Duodenal mucosa (tissue), 2 donors: ENCODE data around the gene SLC22A31.

ENCODE experiments used
- H3K27ac ChIP-seq: one replicate; pipeline ENCODE4 v1.7.0; 2013; ENCODE audit warnings: low read depth, low read length
- H3K27me3 ChIP-seq, 2 donors: one replicate each; pipeline ENCODE4 v1.7.0; 2013; ENCODE audit warnings: low read length in 2 of 2, control low read depth in 1 of 2; ENCODE audit not compliant: insufficient read depth in 2 of 2, control insufficient read depth in 1 of 2
- H3K36me3 ChIP-seq, 2 donors: one replicate each; pipeline ENCODE4 v1.7.0; 2013; ENCODE audit warnings: low read length in 2 of 2, control low read depth in 1 of 2; ENCODE audit not compliant: insufficient read depth in 2 of 2, control insufficient read depth in 1 of 2
- H3K4me1 ChIP-seq, 2 donors: one replicate each; pipeline ENCODE4 v1.7.0; 2013; ENCODE audit warnings: low read length in 2 of 2, control low read depth in 1 of 2; ENCODE audit not compliant: insufficient read depth in 2 of 2, control insufficient read depth in 1 of 2
- H3K4me3 ChIP-seq, 2 donors: one replicate each; pipeline ENCODE4 v1.7.0; 2013; ENCODE audit warnings: low read length in 2 of 2, low read depth in 1 of 2
- H3K9ac ChIP-seq, 2 donors: one replicate each; pipeline ENCODE4 v1.7.0; 2013; ENCODE audit warnings: low read length in 2 of 2, low read depth in 1 of 2
- H3K9me3 ChIP-seq, 2 donors: one replicate each; pipeline ENCODE4 v1.7.0; 2013; ENCODE audit warnings: low read length in 2 of 2, control low read depth in 1 of 2; ENCODE audit not compliant: control insufficient read depth in 1 of 2

Gene SLC22A31

DNA sequence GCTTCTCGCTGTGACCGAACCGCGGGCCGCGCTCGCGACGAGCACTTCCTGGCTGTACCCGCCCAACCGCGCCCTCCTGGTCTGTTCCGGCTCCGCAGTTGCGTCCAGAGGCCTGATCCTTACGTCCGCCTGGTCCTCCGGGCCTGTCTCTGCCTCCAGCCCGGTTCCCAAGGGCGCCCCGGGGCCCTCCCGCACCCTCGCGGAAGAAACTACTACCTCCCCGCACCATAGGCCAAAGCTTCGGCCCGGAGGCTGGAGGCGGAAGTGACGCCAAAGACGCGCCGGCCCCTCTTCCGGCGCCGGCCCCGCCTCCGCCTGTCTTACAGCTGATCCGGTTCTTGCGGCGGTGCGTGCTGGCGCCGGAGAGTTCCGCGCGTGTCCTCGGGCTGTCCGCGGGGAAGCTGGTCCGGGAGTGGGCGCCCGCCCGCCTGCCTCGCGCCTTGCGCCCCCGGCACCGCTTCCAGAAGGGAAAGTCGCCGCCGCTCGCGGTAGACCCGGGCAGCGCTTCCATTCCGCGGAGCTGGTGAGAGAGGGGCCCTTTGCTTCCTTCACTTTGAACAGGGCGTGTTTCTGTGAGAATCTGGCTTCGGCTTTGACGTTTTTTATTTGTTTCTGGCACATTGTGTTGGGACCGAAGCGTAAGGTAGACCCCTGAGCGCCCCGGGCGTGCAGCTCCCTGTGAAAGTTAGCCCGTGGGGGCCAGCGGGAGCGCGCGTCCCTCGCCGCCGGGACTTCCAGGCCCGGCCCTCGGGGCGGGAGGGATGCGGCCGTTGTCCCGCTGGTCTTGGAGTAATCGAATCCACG, 17.3 kb upstream of the SLC22A31 start, which contains the start of gene ZNF778:
Gene ZNF778 (plus strand): TSS at position 316 of the 804 bp plus-strand sequence. CDS start 3,425 bp downstream, outside the sequence.
- Histone ChIP-seq H3K9me3 (no peaks in the 10 kb centered on the region), H3K9ac (peak within 1 kb of the TSS; percentile 78 to 88), H3K27me3 (no peaks in the 10 kb centered on the region), H3K36me3 (peaks cover 13 to 22% of the 10 kb centered on the region in 2 donors), H3K27ac (peak within 1 kb of the TSS; percentile 97), H3K4me1 (peaks cover 7 to 14% of the 10 kb centered on the region in 2 donors), H3K4me3 (peak within 1 kb of the TSS; percentile 70 to 91)

DNA sequence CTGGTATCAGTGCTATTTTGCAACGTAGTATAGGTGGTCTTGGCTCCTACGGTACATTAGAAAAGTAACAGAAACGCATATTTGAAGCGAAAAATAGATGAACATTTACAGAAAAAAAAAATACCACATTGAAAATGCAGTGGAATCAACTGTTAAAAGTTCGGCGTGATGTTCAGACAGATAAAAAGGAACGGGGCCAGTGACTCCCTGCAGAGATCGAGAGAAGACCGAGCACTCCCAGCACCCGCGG, 16.7 kb upstream of the SLC22A31 start:
- no peaks in the 10 kb centered on the region for H3K27me3 ChIP-seq
- H3K36me3 ChIP-seq, result peaks cover 9 to 16% of the 10 kb centered on the region in 2 donors
- H3K9ac ChIP-seq, result peak overlapping the region; percentile 78 to 88
- H3K9me3 ChIP-seq, result no peaks in the 10 kb centered on the region
- H3K4me1 ChIP-seq, result peaks cover 7 to 14% of the 10 kb centered on the region in 2 donors
- H3K27ac ChIP-seq, result peak overlapping the region; percentile 97
- H3K4me3 ChIP-seq, result peak overlapping the region; percentile 70 to 91

DNA sequence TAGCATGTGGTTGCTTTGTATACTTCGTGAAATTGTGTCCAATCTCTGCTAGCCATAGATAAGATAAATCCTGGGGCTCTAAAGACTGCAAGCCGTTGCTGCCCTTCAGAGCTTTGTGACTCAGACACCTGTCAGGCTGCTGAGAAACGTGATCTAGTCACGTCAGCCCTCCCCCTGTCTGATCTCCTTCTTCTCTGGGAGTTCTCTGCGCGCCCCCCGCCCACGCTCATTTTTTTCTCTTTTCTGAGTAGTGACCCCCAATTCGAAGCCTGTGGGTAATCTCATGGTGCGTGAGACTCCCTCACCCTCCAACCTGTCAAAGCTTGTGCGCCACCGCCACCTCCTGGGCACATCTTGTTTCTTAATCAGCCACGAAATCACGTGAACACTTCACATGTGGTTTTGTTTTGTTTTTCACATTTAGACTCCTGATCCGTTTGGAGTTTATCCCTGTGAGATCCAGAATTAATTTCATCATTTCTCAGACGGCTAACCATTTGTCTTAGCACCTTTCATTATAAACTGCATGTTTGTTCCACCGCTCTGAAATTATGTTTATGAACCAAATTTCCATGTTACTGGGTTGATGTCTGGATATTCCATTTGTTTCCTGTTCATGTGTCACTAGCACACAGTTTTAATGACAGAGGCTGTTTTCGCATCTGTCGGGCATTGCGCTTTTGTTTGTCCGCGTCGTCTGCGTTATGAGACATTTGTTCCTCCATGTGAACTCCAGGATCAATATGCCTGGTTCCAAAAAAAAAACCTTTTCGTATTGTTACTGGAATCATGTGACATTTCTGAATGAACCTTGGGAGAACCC, 16.2 kb upstream of the SLC22A31 start:
- H3K4me1 ChIP-seq, result peaks cover 7 to 14% of the 10 kb centered on the region in 2 donors
- peak overlapping the region; percentile 70 to 91 for H3K4me3 ChIP-seq
- H3K27me3 ChIP-seq, result no peaks in the 10 kb centered on the region
- peak overlapping the region; percentile 78 to 88 for H3K9ac ChIP-seq
- no peaks in the 10 kb centered on the region for H3K9me3 ChIP-seq
- peaks cover 4 to 11% of the 10 kb centered on the region in 2 donors for H3K36me3 ChIP-seq
- H3K27ac ChIP-seq, result peak overlapping the region; percentile 97

DNA sequence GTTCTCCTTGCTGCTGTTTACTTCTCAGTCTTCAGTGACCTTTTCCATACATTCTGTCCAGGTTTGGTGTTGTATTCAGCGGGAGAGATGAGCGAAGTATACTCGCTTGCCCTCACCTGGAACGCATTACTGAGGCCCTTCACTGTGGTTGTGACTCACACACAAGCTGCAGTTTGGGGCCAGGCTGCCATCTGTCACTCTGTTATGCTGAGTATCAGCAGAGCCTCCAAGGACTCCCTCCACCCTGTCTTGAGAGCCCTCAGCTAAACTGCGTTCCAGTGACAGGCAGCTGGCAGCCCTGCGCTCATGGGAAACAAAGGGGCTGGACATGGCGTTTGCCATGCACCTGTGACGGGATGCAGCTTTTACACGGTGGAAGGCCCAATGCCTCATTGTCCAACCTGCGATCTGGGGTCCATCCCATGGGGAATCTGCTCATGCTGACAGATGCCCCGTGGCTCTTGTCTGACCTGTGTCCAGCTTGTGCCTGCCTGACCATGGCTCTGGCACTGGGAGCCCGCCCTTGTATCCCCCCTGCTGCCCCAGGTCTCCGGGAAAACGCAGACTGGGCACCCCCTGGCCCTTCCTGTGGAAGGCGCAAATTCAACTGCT, 10.7 kb upstream of the SLC22A31 start:
- Histone ChIP-seq H3K4me1 (no peaks in the 10 kb centered on the region), H3K36me3 (no peaks in the 10 kb centered on the region), H3K27me3 (no peaks in the 10 kb centered on the region), H3K27ac (no peak overlapping the region), H3K9me3 (no peaks in the 10 kb centered on the region), H3K4me3 (no peak overlapping the region), H3K9ac (no peak overlapping the region)

DNA sequence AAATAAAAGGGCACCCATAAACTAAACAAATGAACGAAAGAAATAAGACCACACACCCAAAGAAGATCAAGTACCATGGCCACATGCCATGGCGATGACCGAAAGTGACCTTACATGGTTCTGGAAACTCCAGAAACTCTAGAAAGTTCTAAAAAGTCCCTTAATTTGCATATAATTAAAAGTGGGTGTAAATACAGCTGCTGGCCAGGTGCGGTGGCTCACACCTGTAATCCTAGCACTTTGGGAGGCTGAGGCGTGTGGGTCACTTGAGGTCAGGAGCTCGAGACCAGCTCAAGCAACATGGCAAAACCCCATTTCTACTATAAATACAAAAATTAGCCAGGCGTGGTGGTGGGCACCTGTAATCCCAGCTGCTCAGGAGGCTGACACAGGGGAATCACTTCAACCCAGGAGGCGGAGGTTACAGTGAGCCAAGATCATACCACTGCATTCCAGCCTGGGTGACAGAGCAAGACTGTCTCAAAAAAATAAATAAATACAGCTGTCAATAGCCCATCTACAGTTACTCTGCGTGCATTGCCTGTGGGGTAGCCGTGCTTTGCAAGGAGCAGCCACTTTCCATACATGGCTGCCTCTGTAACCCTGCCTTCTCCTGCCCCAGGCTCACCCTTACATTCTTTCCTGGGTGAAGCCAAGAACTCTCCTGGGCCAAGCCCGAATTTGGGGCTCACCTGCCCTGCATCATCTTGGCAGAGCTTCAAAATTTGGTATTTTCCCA, 10.0 kb upstream of the SLC22A31 start:
- Histone ChIP-seq H3K36me3 (no peaks in the 10 kb centered on the region), H3K27ac (no peak overlapping the region), H3K9ac (no peak overlapping the region), H3K27me3 (no peaks in the 10 kb centered on the region), H3K4me1 (no peaks in the 10 kb centered on the region), H3K4me3 (no peak overlapping the region), H3K9me3 (no peaks in the 10 kb centered on the region)

DNA sequence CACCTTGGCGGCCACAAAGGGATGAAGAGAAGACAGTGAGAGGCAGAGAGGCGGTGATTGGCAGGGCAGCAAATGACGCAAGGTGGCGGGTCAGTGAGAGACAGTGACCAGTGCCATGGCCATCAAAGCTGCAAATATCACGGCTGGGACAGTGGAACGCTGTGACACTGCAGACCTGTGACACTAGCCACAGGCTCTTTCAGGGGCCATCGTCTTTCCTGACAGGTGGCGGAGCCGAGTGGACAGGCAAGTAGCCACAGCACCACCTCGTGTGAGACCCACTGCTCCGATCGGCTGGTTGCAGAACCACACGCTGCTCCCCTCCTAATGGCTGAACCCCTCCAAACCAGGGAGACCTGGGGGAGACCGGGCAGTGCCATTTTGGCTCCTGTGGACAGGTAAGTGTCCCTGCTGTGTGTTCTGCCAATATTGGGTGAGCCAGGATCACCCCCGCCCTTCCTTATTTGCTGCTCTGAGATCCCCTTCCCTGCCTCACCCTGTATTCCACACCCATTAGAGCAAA, 9.2 kb upstream of the SLC22A31 start:
- H3K9me3 ChIP-seq, result no peaks in the 10 kb centered on the region
- no peak overlapping the region for H3K9ac ChIP-seq
- H3K4me1 ChIP-seq, result no peaks in the 10 kb centered on the region
- H3K27ac ChIP-seq, result no peak overlapping the region
- H3K4me3 ChIP-seq, result no peak overlapping the region
- no peaks in the 10 kb centered on the region for H3K36me3 ChIP-seq
- no peaks in the 10 kb centered on the region for H3K27me3 ChIP-seq

DNA sequence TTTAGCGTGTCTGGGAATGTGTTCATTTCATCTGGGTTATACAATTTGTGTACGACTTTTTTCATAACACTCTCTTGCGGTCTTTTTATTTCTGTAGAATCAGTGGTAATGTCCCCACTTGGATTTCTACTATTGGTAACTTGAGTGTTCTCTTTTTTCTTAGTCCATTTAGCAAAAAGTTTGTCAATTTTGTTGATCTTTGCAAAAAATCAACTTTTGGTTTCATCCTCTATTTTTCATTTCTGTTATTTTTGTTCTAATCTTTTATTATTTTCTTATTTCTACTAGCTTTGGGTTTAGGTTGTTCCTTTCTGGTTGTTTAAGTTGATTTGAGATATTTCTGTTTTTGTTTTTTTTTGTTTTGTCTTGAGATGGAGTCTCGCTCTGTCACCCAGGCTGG, 7.7 kb upstream of the SLC22A31 start:
- H3K27ac ChIP-seq, result no peak overlapping the region

DNA sequence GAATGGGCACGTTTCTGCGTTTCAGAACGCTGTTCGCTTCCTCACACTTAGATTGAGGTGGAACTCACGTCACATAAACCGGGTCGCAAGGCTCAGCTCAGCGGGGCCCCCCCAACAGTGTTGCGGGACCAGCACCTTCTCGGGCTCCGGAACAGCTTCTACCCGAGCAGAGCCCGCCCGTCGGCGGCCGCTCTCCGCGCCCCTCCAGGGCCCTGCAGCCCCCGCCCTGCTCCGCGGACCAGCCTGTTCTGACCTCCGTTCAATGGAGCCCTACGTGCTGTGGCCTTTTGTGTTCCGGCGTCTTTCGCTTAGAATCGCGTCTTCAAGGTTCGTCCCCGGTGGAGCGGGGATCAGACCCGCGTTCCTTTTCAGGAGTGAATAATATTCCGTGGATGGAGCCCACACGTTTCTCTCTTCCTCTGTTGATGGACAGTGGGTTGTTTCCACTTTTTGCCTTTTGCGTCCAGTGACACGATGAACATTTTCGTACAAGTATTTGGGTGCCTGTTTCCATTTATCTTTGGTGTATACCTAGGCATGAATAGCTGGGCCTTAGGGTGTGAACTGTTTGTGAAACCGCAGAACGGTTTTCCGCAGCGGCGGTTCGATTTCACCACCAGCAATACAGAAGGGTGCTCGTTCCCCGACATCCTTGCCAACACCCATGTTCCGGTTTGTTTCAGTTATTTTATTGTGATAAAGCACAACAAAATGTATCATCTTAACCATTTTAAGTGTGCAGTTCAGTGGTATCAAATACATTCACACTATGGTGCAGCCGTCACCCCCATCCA, 2.3 kb upstream of the SLC22A31 start:
- no peak overlapping the region for H3K27ac ChIP-seq
- H3K4me1 ChIP-seq, result peaks cover 9 to 14% of the 10 kb centered on the region in 2 donors
- no peaks in the 10 kb centered on the region for H3K9me3 ChIP-seq
- H3K9ac ChIP-seq, result no peak overlapping the region
- no peaks in the 10 kb centered on the region for H3K36me3 ChIP-seq
- peaks cover 33 to 44% of the 10 kb centered on the region in 2 donors for H3K27me3 ChIP-seq
- H3K4me3 ChIP-seq, result no peak overlapping the region

More for the DNA sequence above, 7.7 kb upstream of the SLC22A31 start:
- H3K36me3 ChIP-seq, result no peaks in the 10 kb centered on the region
- H3K27me3 ChIP-seq, result peaks cover 6 to 8% of the 10 kb centered on the region in 2 donors
- H3K9ac ChIP-seq, result no peak overlapping the region
- no peaks in the 10 kb centered on the region for H3K9me3 ChIP-seq
- no peak overlapping the region for H3K4me3 ChIP-seq
- no peaks in the 10 kb centered on the region for H3K4me1 ChIP-seq
